HG02885 (cell line): ENCODE results near the gene ABTB2.

Source experiments
- ATAC-seq: cut with Tn5 transposase; IDR thresholded peaks from one replicate; pipeline ENCODE4 v1.9.1; 2021; ENCODE audit warnings: mild to moderate bottlenecking; ENCODE audit not compliant: unreplicated experiment, poor library complexity

ABTB2 gene

DNA sequence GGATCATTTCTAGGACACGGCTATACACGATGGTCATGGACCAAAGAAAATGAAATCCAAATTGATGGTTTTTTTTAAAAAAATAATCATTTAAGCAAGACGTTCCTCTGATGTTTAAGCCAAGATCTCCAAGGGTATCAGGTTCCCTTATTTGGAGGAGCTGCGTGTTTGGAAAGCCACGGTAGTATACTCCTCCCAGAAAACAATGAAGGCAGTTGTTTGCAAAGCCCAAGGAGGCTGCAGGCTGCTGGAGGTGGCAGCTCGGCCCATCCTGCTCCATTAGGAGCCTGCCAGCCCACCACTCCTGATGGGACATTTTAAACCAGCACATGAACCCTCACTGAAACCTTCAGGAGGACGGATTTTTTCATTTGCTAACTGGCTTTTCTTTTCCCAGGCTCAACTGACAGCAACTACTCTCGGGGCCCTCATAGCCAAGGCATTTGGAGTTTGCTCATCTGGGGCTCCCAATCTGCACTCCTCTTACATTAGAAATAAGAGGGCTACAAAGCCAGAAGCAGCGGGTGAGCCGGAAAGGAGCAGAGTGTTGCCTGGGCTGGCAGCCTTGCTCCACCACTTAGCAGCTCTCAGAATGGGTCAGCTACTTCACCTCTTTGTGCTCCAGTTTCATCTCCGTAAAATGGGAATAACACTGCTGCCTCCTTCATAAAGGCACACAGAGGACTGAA lies 58.4 kb downstream of the ABTB2 start:
- no peak for ATAC-seq

DNA sequence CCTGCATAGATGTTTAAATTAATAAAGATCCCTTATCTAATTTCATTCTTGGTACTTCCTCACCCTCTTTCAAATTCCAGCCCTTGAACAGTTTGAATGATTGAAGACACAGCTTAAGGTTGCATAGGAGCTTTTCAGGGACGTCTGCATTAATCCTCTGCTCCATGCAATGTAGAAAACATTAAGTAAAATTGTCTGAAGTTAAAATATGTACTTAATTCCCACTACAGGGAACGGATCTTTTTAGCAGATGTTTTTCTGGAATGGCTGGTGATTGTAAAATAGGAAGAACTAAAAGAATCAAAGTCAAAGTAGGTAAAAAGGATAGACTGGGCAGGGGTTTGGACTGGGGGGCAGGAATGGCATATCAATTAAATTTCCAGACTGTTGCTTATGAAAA lies 58.9 kb downstream of the ABTB2 start:
- ATAC-seq, result no peak

DNA sequence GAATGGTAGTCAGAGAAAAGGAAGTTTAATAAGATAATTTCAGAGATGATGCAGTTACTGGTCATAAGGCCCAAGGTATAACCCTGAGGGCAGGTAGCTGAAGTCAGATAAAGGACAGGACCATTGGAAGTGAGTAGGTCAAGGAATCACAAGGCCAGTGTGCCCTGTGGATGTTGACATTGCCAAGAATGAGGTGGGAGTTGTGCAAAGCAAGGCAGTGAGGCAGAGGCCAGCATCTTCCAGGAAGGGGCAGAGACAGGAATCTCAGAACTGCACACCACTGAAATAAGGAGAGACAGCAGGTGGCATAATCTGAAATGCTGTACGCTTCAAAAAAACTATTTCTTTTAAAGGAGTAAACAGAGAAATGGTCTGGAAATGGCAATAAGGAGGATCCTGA lies 61.4 kb downstream of the ABTB2 start:
- ATAC-seq, result no peak

DNA sequence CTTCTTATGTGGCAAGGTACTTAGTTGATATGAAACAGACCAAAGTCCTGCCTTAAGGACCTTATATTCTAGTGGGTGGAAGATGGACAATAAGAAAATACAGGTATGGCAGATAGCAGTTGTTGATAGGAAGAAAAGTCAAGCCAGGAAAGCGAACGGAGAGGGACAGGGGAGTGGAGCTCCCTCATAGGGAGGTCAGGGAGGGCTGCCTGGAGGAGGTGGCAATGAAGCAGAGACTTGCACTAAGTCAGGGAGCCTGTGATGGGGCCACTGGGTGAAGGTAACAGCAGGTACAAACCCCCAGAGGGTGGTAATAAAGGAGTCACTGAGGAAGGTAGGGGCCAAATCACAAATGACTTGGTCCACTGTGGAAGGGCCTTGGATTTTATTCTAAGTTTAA lies 65.3 kb downstream of the ABTB2 start:
- no peak for ATAC-seq

DNA sequence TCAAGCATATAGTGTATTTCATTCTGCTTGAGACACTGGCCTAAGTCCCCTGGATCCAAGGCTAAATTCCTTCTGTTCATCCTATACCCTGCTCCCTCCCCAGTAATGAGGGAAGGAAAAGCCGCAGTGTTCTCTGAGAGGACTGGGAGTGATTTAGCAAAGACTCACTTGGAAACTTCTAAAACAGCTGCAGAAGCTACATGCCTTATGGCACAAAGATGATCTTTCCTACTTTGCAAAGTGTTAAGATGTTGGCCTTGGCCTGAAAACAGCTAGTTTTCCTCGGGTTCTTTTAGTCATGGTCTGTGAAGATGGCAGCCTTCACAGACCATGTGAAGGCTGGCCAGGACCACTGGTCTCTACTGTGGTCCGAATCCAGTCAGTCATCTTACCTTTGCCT lies 65.7 kb downstream of the ABTB2 start:
- no peak for ATAC-seq

DNA sequence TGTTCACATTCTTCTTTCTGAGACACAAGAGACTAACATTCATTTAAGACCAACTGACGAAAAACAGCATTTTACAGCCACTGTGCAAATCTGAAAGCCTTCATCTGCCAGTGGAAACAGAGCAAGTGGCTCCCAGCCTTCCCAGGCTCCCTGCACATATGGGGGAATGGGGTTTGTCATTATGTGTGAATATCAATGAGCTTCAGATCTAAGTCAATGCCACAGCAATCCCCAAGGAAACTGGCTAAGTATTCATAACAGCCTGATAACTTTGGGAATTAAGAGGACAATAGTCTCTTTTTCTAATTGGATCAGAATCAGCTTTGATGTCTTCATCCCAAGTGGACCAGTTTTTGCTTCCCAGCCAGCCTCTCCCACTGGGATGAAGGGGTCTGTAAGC lies 66.9 kb downstream of the ABTB2 start:
- ATAC-seq, result no peak

DNA sequence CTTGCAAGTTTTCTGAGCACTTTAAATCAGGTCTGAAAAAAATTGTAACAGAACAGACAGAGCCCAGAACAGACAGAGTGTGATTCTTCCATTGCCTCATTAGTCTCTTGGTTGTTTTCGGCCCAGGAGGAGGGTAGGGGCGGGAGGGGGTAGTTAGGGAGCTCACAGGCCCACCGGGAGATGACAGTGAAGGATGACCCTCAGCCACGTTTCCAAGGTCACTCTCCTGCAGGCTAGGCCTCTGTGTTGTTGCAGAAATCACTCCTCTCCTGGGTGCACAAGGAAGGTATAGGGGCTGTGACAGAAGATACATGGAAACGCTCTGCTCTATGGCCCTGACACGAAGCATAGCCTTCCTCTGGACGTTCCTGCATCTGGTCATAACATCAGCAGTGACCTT lies 69.3 kb downstream of the ABTB2 start:
- ATAC-seq, result no peak

DNA sequence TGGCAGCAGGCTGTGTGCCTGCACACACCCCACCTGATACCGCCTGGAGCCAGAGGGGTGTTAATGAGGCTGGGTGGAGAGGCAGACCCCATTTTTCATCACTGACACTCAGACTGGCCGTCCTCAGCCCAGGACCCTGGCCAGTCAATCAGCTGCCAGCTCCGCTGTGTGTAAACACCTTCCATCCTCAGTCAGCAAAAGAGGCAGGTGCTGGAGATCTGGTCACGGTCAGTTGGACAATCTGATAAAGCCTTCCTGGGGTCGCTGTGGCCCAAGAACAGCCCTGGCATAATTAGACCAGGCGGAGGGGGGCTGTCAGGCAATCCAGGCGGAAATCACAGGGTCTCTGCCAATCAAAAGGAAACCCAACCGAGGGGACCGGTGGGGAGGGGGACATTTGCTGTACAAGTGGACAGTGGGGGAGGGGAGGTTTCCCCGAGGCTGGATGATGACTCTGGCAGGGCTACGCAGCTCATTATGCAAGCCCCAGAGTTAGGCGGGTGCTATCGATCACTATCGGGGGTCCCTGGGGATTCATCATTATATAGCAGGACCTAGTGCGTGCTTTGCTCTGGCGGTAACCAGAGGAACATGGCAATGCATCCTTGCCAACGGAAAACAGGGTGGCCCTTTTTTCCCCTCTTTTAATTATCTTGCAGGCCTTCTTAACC lies 72.9 kb downstream of the ABTB2 start:
- ATAC-seq, result no peak

- ATAC-seq, result no peak
Observed at GRCh38 chr11:34284156-34284555, 73.7 kb downstream of the ABTB2 start.

DNA sequence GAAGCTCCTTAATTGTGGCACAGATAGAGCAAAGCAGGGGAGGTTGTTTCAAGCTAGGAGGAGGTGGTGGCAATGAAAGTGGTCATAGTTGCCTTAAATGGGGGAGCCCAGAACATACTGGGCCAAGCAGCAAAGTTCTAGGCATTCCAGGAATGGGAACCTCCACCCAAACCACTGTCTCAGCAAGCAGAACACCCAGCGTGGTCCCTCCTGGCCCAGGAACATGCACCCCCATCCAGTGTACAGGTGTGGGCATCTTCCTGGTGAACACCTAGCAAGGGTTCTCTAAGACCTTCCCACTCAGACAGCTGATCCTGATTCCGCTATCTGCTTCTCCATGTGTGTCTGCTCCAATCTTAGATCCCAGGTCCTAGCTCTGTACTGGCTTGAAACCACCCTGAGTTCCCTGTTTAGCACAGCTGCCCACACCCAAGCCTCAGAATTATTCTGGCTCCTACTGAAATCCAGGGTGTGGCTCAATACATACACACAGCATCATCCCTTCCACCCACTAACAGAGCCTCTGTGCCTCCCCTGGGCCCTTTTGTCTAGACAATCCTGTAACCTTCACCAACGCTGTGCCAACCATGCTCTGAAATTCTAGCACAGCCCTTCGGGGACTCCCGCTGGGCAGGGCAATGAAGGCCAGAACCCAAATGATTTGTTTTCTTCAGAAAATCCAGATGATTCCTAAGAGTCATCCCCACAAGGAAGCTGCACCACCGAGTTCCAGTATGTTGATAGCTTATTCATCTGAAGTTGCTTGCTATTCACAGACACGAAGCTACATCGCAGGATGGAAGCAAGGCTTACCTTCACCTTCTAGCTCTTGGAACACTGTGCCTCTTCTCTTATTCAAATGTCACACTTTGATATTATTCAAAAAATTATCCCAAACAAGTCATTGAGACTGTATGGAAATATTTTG lies 76.6 kb downstream of the ABTB2 start:
- no peak for ATAC-seq

- no peak for ATAC-seq
Observed at GRCh38 chr11:34278693-34279297, 79.0 kb downstream of the ABTB2 start.

DNA sequence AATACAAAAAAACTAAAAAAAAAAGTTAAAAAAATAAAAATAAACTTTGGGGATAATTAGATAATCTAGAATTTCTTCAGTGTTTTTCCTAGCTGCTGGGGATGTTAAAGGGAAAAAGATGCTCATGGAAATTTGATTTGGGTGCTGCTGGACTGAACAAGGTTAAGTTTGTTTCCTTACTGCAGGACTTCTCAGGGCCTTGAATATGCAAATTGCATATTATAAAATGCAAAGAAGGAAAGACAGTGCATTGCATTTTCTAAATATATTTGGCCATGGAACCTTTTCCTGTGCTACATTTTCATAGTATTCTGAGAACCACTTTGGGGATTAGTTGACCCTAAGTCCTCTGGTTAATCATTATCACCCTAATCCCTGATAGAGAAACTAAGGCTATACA lies 79.6 kb downstream of the ABTB2 start:
- no peak for ATAC-seq

- no peak for ATAC-seq
Observed at GRCh38 chr11:34277171-34277570, 80.6 kb downstream of the ABTB2 start.

DNA sequence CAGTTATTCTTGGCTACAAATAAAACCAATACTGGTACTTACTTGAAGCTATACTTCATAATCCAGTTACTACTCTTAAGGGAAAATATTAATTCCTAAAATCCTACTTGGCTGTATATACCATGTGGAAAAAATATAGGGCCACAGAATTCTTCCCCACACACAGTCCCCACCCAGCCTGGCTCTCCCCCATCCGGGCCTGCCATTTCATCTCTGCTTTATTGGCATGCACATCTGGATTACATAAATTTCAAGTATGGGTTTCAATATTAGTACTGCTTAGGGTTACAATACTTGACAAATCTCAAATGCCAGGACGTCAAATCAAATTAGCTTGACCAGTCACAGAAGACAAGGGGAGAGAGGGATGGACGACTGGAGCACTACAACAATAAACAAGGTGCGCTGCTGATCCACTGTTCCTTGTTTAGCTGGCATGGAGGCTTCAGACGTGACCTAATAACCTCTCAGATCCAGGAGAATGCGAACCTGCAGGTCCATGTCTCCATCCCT lies 81.4 kb downstream of the ABTB2 start:
- no peak for ATAC-seq

- ATAC-seq, result no peak
Observed at GRCh38 chr11:34275486-34275885, 82.3 kb downstream of the ABTB2 start.

DNA sequence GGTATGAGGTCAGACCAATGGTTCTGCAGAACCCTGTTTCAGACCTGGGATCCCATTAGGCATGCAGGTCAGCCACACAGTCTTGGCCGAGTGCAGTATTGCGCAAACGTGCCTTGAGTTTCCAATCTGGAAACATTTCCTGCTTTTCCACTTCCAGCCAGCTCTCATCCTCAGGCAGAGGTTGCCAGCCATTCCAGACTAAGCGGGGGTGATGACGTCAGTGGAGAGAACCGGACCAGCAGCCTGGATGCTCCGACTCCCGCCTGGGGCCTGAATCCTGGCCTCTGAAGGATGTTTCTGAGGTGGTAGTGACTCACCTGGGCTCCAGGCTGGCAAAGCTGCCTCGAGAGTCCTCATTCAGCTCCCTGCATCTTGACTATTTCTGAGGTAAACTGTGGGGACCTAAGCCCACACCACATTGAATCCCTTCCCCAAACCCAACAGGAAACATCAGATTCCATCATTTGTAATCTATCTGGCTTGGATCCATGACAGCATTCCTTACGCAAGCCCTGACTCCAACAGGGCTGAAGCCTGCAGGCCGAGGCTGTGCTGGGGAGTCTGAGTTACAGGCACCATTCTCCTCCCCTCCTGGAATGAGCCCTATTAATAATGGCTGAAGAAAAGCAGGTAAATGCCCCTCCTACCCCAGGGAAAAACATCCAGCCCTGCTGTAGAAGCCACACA lies 83.0 kb downstream of the ABTB2 start:
- ATAC-seq, result no peak

DNA sequence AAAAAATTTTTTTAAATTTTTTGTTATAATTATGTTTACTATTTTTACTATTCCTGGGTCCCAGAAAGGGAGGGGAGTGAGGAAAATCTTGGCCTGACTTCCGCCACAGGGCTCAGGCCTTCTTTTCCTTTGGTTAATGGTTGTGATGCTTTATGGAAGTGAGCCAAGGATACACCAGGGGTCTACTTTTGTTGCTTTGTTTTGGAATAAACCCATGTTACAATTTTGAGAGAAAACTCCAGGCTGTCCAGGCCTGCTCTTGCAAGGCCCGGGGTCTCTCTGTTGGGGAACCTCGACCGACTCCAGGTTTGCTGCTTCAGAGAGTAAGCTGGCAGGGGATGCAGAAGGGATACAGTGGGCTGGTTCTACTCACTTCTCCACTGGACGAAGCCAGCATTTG lies 84.7 kb downstream of the ABTB2 start:
- no peak for ATAC-seq

DNA sequence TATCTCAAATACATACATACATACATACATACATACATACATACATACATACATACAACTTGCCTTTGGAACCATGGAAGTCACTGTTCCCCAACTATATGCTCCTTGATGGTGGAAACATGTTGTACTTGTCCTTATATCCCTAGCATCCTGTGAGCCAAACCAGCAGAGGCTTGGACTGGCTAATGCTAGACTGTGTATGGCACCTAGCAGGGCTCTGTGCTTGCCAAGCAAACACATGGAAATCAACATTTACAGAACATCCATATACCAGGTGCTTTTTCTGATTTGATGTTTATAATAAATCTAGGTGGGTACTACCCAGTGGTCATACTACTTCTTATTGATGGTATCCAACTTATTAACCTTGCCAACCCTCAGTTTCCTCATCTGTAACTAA lies 86.1 kb downstream of the ABTB2 start:
- ATAC-seq, result no peak

DNA sequence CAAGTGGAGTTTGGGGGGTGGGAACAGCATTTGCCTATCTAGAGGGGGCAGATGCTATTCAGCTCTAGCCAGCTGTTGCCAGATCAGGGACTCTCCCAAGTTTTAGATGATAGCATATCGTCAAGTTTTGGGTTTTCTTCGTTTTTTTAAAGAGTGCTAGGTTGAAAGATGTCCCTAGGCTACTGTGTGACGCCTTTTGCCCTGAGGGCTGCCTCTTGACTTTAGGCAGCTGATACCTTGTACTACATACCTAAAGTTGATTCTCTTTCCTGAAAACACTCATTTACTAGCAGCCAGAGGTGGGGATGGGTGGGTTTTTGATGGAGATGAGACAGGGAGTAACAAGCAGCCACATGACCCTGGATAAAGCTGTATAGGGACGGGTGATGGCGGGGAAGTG lies 87.1 kb downstream of the ABTB2 start:
- no peak for ATAC-seq

DNA sequence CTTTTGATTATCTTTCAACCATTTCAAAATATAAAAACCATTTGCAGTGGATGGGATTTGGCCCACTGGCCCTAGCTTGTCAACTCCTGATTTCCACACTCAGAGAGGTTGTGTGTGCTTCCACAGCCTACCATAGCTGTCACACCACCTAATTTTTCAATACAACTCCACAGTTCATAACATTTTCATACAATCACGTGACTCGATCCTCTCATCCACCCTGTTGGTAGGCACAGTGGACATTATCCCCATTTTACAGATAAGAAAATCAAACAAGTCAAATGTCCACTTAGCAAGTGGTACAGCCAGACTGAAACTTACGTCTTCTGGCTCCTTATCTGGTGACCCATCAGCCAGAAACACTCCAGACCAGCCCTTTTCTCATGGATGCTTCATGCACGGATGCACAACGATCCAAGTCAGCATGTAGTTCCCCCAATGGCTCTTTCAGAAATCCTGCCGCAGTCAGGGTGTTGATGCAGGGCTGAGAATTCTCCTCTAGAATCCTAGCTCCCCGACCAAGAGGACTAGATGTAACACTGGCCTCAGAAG lies 88.0 kb downstream of the ABTB2 start:
- no peak for ATAC-seq
